ENCODE measurements around the gene KDM8. TPM values are rescaled to one million over a fixed set of nuclear protein-coding genes. Genes with fewer than 3 reads are reported as not detected.

KDM8 gene
- polyA plus RNA-seq, 1 of the 3 experiments (the other 2 are of a cell fraction), result 3.3 TPM

DNA sequence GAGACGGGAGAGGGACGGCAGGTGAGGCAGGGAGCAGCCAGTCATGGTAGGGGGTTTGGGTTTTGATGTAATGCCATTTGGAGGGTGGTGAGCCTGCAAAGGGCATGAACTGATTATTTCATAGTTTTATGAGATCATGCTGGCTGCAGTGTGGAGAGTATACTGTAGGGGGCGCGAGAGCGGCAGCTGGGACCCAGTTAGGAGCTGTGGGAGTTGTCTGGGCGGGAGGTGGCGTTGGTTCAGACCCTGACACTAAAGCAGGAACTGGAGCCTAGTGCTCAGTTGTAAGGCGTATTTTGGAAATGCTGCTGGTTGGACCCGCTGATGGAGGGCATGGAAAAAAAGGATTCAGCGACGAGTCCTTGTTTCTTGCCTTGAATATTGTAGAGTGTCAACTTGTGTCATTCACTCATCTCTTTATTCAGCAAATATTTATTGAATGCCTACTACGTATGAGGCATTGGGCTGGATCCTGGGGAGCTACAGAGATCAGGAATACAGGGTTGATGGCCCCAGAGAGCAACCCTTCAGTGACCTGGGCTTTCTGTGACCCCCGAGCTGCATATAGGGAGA is 23.7 kb upstream of the KDM8 start:
- 41% methylated on average over 13 of the region's 13 CpGs for WGBS (ENCODE audit: low lambda C conversion rate)
- Histone ChIP-seq H3K36me3 (replicated peaks in 1 of 2; ENCODE audit: control insufficient read depth in 1 of 2, insufficient read depth in 2 of 2, low read length in 1 of 2) (no peaks in the 10 kb centered on the region), H3K4me2 (no peak overlapping the region), H3K4me3 (ENCODE audit: low read depth in 2 of 2, low read length in 1 of 2) (no peak overlapping the region; a peak in 1 of 4 replicates), H2AFZ (ENCODE audit: low read depth) (peak overlapping the region; percentile 30; the same call in 1 of the 2 replicates), H3K27me3 (ENCODE audit: insufficient read depth) (no peaks in the 10 kb centered on the region), H3K9me3 (no peaks in the 10 kb centered on the region), H3K9ac (no peak overlapping the region), H3F3A (replicated peaks; ENCODE audit: insufficient read depth) (peaks cover 9% of the 10 kb centered on the region), H3K79me2 (ENCODE audit: insufficient read depth) (no peaks in the 10 kb centered on the region), H4K20me1 (ENCODE audit: insufficient read depth) (no peaks in the 10 kb centered on the region), H3K27ac (ENCODE audit: low read depth in 2 of 2, low read length in 1 of 2) (no peak overlapping the region), H3K9me2 (no peaks in the 10 kb centered on the region), H3K4me1 (ENCODE audit: control insufficient read depth in 1 of 2, insufficient read depth in 2 of 2, low read depth in 1 of 2, low read length in 1 of 2) (peaks cover 0 to 5% of the 10 kb centered on the region in 2 experiments; a peak in 2 of 4 replicates)
- ChIA-PET CTCF (interaction anchor here (0.5 to 6.9 kb wide), 33 partner anchors 9 to 476 kb away, joined by 3 to 72 read pairs (median 5); partner anchors contain the start of gene KDM8), POLR2A (no interaction called here)
- peak; percentile 77 for DNase-seq
- no peak for TF ChIP-seq RXRA (IDR thresholded peaks at IDR 0.05; ENCODE audit: borderline replicate concordance, low read depth)
- no peak for TF ChIP-seq NRF1 (IDR thresholded peaks at IDR 0.05; ENCODE audit: low read depth, low read length)
- peak; percentile 68 for TF ChIP-seq SMC3 (IDR thresholded peaks at IDR 0.05; ENCODE audit: low read depth, low read length)
- TF ChIP-seq CHD2 (IDR thresholded peaks at IDR 0.05; ENCODE audit: low read length, partially characterized antibody), result no peak
- TF ChIP-seq RCOR1 (IDR thresholded peaks at IDR 0.05; ENCODE audit: low read length), result no peak
- TF ChIP-seq, protein P1, sequence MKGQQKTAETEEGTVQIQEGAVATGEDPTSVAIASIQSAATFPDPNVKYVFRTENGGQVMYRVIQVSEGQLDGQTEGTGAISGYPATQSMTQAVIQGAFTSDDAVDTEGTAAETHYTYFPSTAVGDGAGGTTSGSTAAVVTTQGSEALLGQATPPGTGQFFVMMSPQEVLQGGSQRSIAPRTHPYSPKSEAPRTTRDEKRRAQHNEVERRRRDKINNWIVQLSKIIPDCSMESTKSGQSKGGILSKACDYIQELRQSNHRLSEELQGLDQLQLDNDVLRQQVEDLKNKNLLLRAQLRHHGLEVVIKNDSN (IDR thresholded peaks at IDR 0.05; ENCODE audit: borderline replicate concordance, low read depth), result no peak
- no peak for TF ChIP-seq RFX5 (IDR thresholded peaks at IDR 0.05; ENCODE audit: low read length)
- TF ChIP-seq, protein P2, sequence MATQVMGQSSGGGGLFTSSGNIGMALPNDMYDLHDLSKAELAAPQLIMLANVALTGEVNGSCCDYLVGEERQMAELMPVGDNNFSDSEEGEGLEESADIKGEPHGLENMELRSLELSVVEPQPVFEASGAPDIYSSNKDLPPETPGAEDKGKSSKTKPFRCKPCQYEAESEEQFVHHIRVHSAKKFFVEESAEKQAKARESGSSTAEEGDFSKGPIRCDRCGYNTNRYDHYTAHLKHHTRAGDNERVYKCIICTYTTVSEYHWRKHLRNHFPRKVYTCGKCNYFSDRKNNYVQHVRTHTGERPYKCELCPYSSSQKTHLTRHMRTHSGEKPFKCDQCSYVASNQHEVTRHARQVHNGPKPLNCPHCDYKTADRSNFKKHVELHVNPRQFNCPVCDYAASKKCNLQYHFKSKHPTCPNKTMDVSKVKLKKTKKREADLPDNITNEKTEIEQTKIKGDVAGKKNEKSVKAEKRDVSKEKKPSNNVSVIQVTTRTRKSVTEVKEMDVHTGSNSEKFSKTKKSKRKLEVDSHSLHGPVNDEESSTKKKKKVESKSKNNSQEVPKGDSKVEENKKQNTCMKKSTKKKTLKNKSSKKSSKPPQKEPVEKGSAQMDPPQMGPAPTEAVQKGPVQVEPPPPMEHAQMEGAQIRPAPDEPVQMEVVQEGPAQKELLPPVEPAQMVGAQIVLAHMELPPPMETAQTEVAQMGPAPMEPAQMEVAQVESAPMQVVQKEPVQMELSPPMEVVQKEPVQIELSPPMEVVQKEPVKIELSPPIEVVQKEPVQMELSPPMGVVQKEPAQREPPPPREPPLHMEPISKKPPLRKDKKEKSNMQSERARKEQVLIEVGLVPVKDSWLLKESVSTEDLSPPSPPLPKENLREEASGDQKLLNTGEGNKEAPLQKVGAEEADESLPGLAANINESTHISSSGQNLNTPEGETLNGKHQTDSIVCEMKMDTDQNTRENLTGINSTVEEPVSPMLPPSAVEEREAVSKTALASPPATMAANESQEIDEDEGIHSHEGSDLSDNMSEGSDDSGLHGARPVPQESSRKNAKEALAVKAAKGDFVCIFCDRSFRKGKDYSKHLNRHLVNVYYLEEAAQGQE (IDR thresholded peaks at IDR 0.05; ENCODE audit: low read depth, low read length), result no peak
- TF ChIP-seq, protein P3, sequence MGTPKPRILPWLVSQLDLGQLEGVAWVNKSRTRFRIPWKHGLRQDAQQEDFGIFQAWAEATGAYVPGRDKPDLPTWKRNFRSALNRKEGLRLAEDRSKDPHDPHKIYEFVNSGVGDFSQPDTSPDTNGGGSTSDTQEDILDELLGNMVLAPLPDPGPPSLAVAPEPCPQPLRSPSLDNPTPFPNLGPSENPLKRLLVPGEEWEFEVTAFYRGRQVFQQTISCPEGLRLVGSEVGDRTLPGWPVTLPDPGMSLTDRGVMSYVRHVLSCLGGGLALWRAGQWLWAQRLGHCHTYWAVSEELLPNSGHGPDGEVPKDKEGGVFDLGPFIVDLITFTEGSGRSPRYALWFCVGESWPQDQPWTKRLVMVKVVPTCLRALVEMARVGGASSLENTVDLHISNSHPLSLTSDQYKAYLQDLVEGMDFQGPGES (IDR thresholded peaks at IDR 0.05; ENCODE audit: low read depth, low read length), result no peak
- TF ChIP-seq, protein P4, sequence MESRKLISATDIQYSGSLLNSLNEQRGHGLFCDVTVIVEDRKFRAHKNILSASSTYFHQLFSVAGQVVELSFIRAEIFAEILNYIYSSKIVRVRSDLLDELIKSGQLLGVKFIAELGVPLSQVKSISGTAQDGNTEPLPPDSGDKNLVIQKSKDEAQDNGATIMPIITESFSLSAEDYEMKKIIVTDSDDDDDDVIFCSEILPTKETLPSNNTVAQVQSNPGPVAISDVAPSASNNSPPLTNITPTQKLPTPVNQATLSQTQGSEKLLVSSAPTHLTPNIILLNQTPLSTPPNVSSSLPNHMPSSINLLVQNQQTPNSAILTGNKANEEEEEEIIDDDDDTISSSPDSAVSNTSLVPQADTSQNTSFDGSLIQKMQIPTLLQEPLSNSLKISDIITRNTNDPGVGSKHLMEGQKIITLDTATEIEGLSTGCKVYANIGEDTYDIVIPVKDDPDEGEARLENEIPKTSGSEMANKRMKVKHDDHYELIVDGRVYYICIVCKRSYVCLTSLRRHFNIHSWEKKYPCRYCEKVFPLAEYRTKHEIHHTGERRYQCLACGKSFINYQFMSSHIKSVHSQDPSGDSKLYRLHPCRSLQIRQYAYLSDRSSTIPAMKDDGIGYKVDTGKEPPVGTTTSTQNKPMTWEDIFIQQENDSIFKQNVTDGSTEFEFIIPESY (IDR thresholded peaks at IDR 0.05; ENCODE audit: borderline replicate concordance, low read depth), result no peak
- TF ChIP-seq, protein P5, sequence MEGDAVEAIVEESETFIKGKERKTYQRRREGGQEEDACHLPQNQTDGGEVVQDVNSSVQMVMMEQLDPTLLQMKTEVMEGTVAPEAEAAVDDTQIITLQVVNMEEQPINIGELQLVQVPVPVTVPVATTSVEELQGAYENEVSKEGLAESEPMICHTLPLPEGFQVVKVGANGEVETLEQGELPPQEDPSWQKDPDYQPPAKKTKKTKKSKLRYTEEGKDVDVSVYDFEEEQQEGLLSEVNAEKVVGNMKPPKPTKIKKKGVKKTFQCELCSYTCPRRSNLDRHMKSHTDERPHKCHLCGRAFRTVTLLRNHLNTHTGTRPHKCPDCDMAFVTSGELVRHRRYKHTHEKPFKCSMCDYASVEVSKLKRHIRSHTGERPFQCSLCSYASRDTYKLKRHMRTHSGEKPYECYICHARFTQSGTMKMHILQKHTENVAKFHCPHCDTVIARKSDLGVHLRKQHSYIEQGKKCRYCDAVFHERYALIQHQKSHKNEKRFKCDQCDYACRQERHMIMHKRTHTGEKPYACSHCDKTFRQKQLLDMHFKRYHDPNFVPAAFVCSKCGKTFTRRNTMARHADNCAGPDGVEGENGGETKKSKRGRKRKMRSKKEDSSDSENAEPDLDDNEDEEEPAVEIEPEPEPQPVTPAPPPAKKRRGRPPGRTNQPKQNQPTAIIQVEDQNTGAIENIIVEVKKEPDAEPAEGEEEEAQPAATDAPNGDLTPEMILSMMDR (IDR thresholded peaks at IDR 0.05), result peak; percentile 75
- no peak for TF ChIP-seq GABPA (IDR thresholded peaks at IDR 0.05; ENCODE audit: low read depth)
- peak; percentile 78 for TF ChIP-seq RAD21 (IDR thresholded peaks at IDR 0.05; ENCODE audit: low read length)
- no peak for TF ChIP-seq POLR2AphosphoS5 (IDR thresholded peaks at IDR 0.05; ENCODE audit: low read depth, low read length)
- TF ChIP-seq, protein P6, sequence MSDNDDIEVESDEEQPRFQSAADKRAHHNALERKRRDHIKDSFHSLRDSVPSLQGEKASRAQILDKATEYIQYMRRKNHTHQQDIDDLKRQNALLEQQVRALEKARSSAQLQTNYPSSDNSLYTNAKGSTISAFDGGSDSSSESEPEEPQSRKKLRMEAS (IDR thresholded peaks at IDR 0.05; ENCODE audit: low read depth), result no peak
- TF ChIP-seq TAF1 (IDR thresholded peaks at IDR 0.05; ENCODE audit: borderline replicate concordance, low read depth, low read length), result no peak
- TF ChIP-seq NFIC (IDR thresholded peaks at IDR 0.05; ENCODE audit: borderline replicate concordance), result no peak
- TF ChIP-seq JUND (IDR thresholded peaks at IDR 0.05), result no peak
